Choroid plexus epithelial cell (primary cell): Measurements from ENCODE around the gene GALNT17.
"Not testable (repeated sequence)": the region's sequence is repeated elsewhere in the genome, so short reads cannot be mapped to it uniquely, and the experiment has no call there.

Experiments
- DNase-seq: peaks from one replicate; pipeline ENCODE4 v3.0.0-alpha.2; 2010; ENCODE audit warnings: low read depth
- H3K4me3 ChIP-seq: 2 replicates; pipeline ENCODE4 v1.5.1; 2011; ENCODE audit warnings: low read depth, mild to moderate bottlenecking, control low read depth, low read length, moderate library complexity
- CTCF ChIP-seq: conservative IDR thresholded peaks from 2 replicates; pipeline ENCODE4 v1.5.1; 2011; ENCODE audit warnings: low read depth, mild to moderate bottlenecking, control low read depth, inconsistent platforms, low read length, moderate library complexity

GALNT17 gene

GRCh38 chr7:71208881-71209280, 76.9 kb downstream of the GALNT17 start:
- no peak overlapping the region for H3K4me3 ChIP-seq
- no peak for TF ChIP-seq CTCF
- no peak for DNase-seq

GRCh38 chr7:71209484-71209883, 77.5 kb downstream of the GALNT17 start:
- not testable (repeated sequence) for H3K4me3 ChIP-seq, DNase-seq

- TF ChIP-seq CTCF = no peak
- no peak overlapping the region for H3K4me3 ChIP-seq
- no peak for DNase-seq
Measured at GRCh38 chr7:71210220-71210619, 78.3 kb downstream of the GALNT17 start.

- not testable (repeated sequence) for DNase-seq, H3K4me3 ChIP-seq
Measured at GRCh38 chr7:71212433-71212832, 80.5 kb downstream of the GALNT17 start.

GRCh38 chr7:71216211-71216610, 84.3 kb downstream of the GALNT17 start:
- no peak for DNase-seq
- H3K4me3 ChIP-seq = no peak overlapping the region
- no peak for TF ChIP-seq CTCF

GRCh38 chr7:71220210-71220695, 88.3 kb downstream of the GALNT17 start:
- no peak overlapping the region for H3K4me3 ChIP-seq
- TF ChIP-seq CTCF = no peak
- DNase-seq = peak; percentile 3

GRCh38 chr7:71221049-71221448, 89.1 kb downstream of the GALNT17 start:
- no peak for TF ChIP-seq CTCF
- DNase-seq = no peak
- H3K4me3 ChIP-seq = no peak overlapping the region

- H3K4me3 ChIP-seq = no peak overlapping the region
- no peak for DNase-seq
- no peak for TF ChIP-seq CTCF
Measured at GRCh38 chr7:71221549-71221948, 89.6 kb downstream of the GALNT17 start.
